ENCODE results near the gene RBP5.

- no peak for TF ChIP-seq EZH2 (IDR thresholded peaks at IDR 0.05; ENCODE audit: low read length, missing control alignments)
- TF ChIP-seq CTCF (conservative IDR thresholded peaks at IDR 0.05 in 1 of 2, IDR thresholded peaks at IDR 0.05 in 1 of 2; ENCODE audit: low read depth in 1 of 2, low read length in 2 of 2) = no peak
Observed at GRCh38 chr12:7158781-7159609, 30.3 kb upstream of the RBP5 start.

Data from fibroblast of lung (primary cell).